Smooth muscle cell of trachea (primary cell): ENCODE results near the gene ZNF610. TPM values are rescaled to one million over a fixed set of nuclear protein-coding genes. Genes with fewer than 3 reads are reported as not detected.

Experiments used
- total RNA-seq: library from RNA; depleted of rRNA; stranded (reverse); fragments of >200 nt; gene quantifications from 2 replicates; pipeline ENCODE4 v1.2.1, GENCODE V29; 2014

The ZNF610 gene
- 2.9 and 4.3 TPM in 2 replicates for total RNA-seq

GRCh38 chr19:52336117-52336790 is at the start of gene ZNF610:
Gene ZNF610, plus strand, starts transcription at chr19:52336243. Its CDS starts 12,930 bp downstream, at chr19:52349173.

GRCh38 chr19:52296773-52297600 is 39.1 kb upstream of the ZNF610 start, which contains the start of gene ZNF480:
Gene ZNF480, plus strand, starts transcription at chr19:52297169. Its CDS starts 3,244 bp downstream, at chr19:52300413.

GRCh38 chr19:52369559-52370340 is 33.7 kb downstream of the ZNF610 start, which contains the start of gene ZNF880:
Gene ZNF880, plus strand, starts transcription at chr19:52369923. Its CDS starts 43 bp downstream, at chr19:52369966.

GRCh38 chr19:52397310-52398080 is 61.5 kb downstream of the ZNF610 start, which contains the start of gene ZNF528:
Gene ZNF528, plus strand, starts transcription at chr19:52397849. Its CDS starts 4,165 bp downstream, at chr19:52402014.

Other genes starting within 250 kb of the ZNF610 start
- 23.5 and 26.9 TPM in 2 replicates for gene ZNF841, start 240.5 kb upstream of the ZNF610 start, total RNA-seq
- gene ZNF616, start 196.3 kb upstream of the ZNF610 start, total RNA-seq: 12.9 and 14.1 TPM in 2 replicates
- gene ZNF836, start 164.6 kb upstream of the ZNF610 start, total RNA-seq: 8.7 and 10.8 TPM in 2 replicates
- gene PPP2R1A, start 146.2 kb upstream of the ZNF610 start, total RNA-seq: 256 and 283 TPM in 2 replicates
- gene ZNF766, start 66.7 kb upstream of the ZNF610 start, total RNA-seq: 13.2 and 15.3 TPM in 2 replicates
- 5.5 and 6.5 TPM in 2 replicates for gene ZNF480, start 39.1 kb upstream of the ZNF610 start, total RNA-seq
- 21.8 and 28.2 TPM in 2 replicates for gene ZNF880, start 33.7 kb downstream of the ZNF610 start, total RNA-seq
- 30.4 and 38.3 TPM in 2 replicates for gene ZNF528, start 61.6 kb downstream of the ZNF610 start, total RNA-seq
- gene ZNF534, start 92.9 kb downstream of the ZNF610 start, total RNA-seq: 0.17 TPM in 1 of 2 replicates, not detected in the other
- 6.3 and 7.0 TPM in 2 replicates for gene ZNF578, start 117.3 kb downstream of the ZNF610 start, total RNA-seq
- gene ZNF808, start 191.4 kb downstream of the ZNF610 start, total RNA-seq: 16.0 and 18.0 TPM in 2 replicates
- 14.1 and 16.1 TPM in 2 replicates for gene ZNF701, start 234.0 kb downstream of the ZNF610 start, total RNA-seq